Measurements from ENCODE around the gene FAM98C.

DNA sequence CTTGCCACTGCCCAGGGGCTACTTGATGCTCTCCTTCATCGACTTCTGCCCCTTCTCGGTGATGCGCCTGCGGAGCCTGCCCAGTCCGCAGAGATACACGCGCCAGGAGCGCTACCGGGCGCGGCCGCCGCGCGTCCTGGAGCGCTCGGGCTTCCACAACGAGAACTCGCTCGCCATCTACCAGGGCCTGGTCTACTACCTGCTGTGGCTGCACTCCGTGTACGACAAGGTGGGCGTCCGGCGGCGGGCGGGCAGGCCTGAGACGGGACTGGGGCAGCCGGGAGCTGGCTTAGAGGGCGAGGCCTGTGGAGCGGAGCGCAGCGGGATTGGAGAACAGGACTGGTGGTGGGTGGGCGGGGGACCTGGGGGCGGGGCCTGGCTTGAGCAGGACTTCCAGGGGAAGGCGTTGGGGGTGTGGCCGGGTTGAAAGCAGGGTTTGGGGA is 41.2 kb upstream of the FAM98C start:
- TF ChIP-seq POLR2A (IDR thresholded peaks at IDR 0.05; ENCODE audit: extremely low read depth, insufficient read length), result no peak
- TF ChIP-seq, protein P1, sequence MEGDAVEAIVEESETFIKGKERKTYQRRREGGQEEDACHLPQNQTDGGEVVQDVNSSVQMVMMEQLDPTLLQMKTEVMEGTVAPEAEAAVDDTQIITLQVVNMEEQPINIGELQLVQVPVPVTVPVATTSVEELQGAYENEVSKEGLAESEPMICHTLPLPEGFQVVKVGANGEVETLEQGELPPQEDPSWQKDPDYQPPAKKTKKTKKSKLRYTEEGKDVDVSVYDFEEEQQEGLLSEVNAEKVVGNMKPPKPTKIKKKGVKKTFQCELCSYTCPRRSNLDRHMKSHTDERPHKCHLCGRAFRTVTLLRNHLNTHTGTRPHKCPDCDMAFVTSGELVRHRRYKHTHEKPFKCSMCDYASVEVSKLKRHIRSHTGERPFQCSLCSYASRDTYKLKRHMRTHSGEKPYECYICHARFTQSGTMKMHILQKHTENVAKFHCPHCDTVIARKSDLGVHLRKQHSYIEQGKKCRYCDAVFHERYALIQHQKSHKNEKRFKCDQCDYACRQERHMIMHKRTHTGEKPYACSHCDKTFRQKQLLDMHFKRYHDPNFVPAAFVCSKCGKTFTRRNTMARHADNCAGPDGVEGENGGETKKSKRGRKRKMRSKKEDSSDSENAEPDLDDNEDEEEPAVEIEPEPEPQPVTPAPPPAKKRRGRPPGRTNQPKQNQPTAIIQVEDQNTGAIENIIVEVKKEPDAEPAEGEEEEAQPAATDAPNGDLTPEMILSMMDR (IDR thresholded peaks at IDR 0.05; ENCODE audit: low read depth, low read length), result no peak
